Activated CD8-positive, alpha-beta memory T cell treated with anti-CD3 and anti-CD28 coated beads for 24 hours (primary cell): Measurements from ENCODE around the gene FAM174B.
A peak's percentile ranks its signal among the peaks of the same experiment; 100 is the strongest.

Source experiments
- DNase-seq: peaks from one replicate; pipeline ENCODE4 v3.0.0-alpha.2; 2020

Gene FAM174B

GRCh38 chr15:92664178-92664900 lies 8.8 kb upstream of the FAM174B start:
- peak; percentile 7 for DNase-seq

- DNase-seq, result peak; percentile 49
These were observed 7.8 kb upstream of the FAM174B start for GRCh38 chr15:92663250-92663951.

- DNase-seq, result no peak
These were observed 7.2 kb upstream of the FAM174B start for GRCh38 chr15:92662762-92663161.

GRCh38 chr15:92661956-92662355 lies 6.4 kb upstream of the FAM174B start:
- peak; percentile 11 for DNase-seq

GRCh38 chr15:92661069-92661468 lies 5.5 kb upstream of the FAM174B start:
- DNase-seq, result peak; percentile 15

GRCh38 chr15:92657486-92657885 lies 1.9 kb upstream of the FAM174B start:
- peak; percentile 5 for DNase-seq

- DNase-seq, result peak; percentile 48
These were observed 514 bp upstream of the FAM174B start for GRCh38 chr15:92656089-92656488.

GRCh38 chr15:92654662-92655061 lies 913 bp downstream of the FAM174B start:
- no peak for DNase-seq

- no peak for DNase-seq
These were observed 1.6 kb downstream of the FAM174B start for GRCh38 chr15:92653836-92654539.

GRCh38 chr15:92653366-92653765 lies 2.2 kb downstream of the FAM174B start:
- peak; percentile 37 for DNase-seq

- peak; percentile 33 for DNase-seq
These were observed 3.0 kb downstream of the FAM174B start for GRCh38 chr15:92652576-92652966.

GRCh38 chr15:92651877-92652575 lies 3.5 kb downstream of the FAM174B start:
- peak; percentile 37 for DNase-seq

GRCh38 chr15:92650966-92651365 lies 4.6 kb downstream of the FAM174B start:
- DNase-seq, result peak; percentile 1

GRCh38 chr15:92650256-92650655 lies 5.3 kb downstream of the FAM174B start:
- peak; percentile 19 for DNase-seq

GRCh38 chr15:92648190-92648875 lies 7.2 kb downstream of the FAM174B start:
- peak; percentile 7 for DNase-seq

GRCh38 chr15:92647467-92648163 lies 8.0 kb downstream of the FAM174B start:
- peak; percentile 4 for DNase-seq

- DNase-seq, result peak; percentile 5
These were observed 9.4 kb downstream of the FAM174B start for GRCh38 chr15:92646216-92646615.

GRCh38 chr15:92645731-92646130 lies 9.8 kb downstream of the FAM174B start:
- peak; percentile 37 for DNase-seq

GRCh38 chr15:92645051-92645631 lies 10.4 kb downstream of the FAM174B start:
- DNase-seq, result peak; percentile 1

GRCh38 chr15:92643849-92644815 lies 11.4 kb downstream of the FAM174B start:
- peak; percentile 44 for DNase-seq
